SK-N-SH treated with all-trans-retinoic acid at 6 μM for 48 hours (cell line): Measurements from ENCODE around the gene MORC3.

Source experiments
- ATAC-seq: fragments of 200-7000 bp; cut with Tn5 transposase; 3 replicates; pipeline ENCODE4 v1.9.1; 2020; ENCODE audit warnings: mild to moderate bottlenecking, moderate library complexity
- ARNTL ChIP-seq: fragments of 450-650 bp; formaldehyde crosslinking; IDR thresholded peaks from 2 replicates; pipeline ENCODE4 v1.5.0; 2020; ENCODE audit warnings: low read depth, mild to moderate bottlenecking, moderate library complexity, borderline replicate concordance
- BACH2 ChIP-seq: fragments of 250-450 bp; sonication (Bioruptor Pico); IDR thresholded peaks from 2 replicates; pipeline ENCODE4 v1.9.0; 2021; ENCODE audit warnings: mild to moderate bottlenecking, borderline replicate concordance
- CSDC2 ChIP-seq: fragments of 250-450 bp; sonication (Bioruptor Pico); IDR thresholded peaks from 2 replicates; pipeline ENCODE4 v1.5.0; 2020; ENCODE audit warnings: mild to moderate bottlenecking, moderate library complexity
- ESRRG ChIP-seq: fragments of 250-450 bp; sonication (Bioruptor Pico); IDR thresholded peaks from 2 replicates; pipeline ENCODE4 v1.6.1; 2021; ENCODE audit warnings: mild to moderate bottlenecking
- GLIS3 ChIP-seq: fragments of 250-450 bp; sonication (Bioruptor Pico); IDR thresholded peaks from 2 replicates; pipeline ENCODE4 v1.5.0; 2020; ENCODE audit warnings: mild to moderate bottlenecking, moderate library complexity
- ISL1 ChIP-seq: fragments of 250-450 bp; sonication (Bioruptor Pico); IDR thresholded peaks from 2 replicates; pipeline ENCODE4 v2.1.2; 2022; ENCODE audit warnings: mild to moderate bottlenecking, moderate library complexity
- OSR1 ChIP-seq: fragments of 250-450 bp; sonication (Bioruptor Pico); IDR thresholded peaks from 2 replicates; pipeline ENCODE4 v1.8.0; 2022; ENCODE audit warnings: moderate library complexity, mild to moderate bottlenecking, inconsistent platforms
- PPARA ChIP-seq: fragments of 250-450 bp; sonication (Bioruptor Pico); IDR thresholded peaks from 2 replicates; pipeline ENCODE4 v1.5.0; 2020; ENCODE audit warnings: mild to moderate bottlenecking, borderline replicate concordance
- RARB ChIP-seq: fragments of 250-450 bp; sonication (Bioruptor Pico); IDR thresholded peaks from 2 replicates; pipeline ENCODE4 v1.8.0; 2021; ENCODE audit warnings: mild to moderate bottlenecking, moderate library complexity
- SNAI2 ChIP-seq: fragments of 250-450 bp; sonication (Bioruptor Pico); IDR thresholded peaks from 2 replicates; pipeline ENCODE4 v1.5.0; 2020; ENCODE audit warnings: mild to moderate bottlenecking, moderate library complexity
- TCF4 ChIP-seq: fragments of 250-450 bp; sonication (Bioruptor Pico); IDR thresholded peaks from 2 replicates; pipeline ENCODE4 v1.8.0; 2021; ENCODE audit warnings: mild to moderate bottlenecking, moderate library complexity, borderline replicate concordance
- ZC3H10 ChIP-seq: fragments of 250-450 bp; sonication (Bioruptor Pico); IDR thresholded peaks from 2 replicates; pipeline ENCODE4 v1.5.1; 2021; ENCODE audit warnings: mild to moderate bottlenecking, moderate library complexity
- ZFP3 ChIP-seq: fragments of 250-450 bp; sonication (Bioruptor Pico); IDR thresholded peaks from 2 replicates; pipeline ENCODE4 v1.5.0; 2020; ENCODE audit warnings: mild to moderate bottlenecking, moderate library complexity
- ZFP30 ChIP-seq: fragments of 450-650 bp; formaldehyde crosslinking; IDR thresholded peaks from 2 replicates; pipeline ENCODE4 v1.5.0; 2022; ENCODE audit warnings: mild to moderate bottlenecking, moderate library complexity
- ZNF565 ChIP-seq: fragments of 450-650 bp; formaldehyde crosslinking; conservative IDR thresholded peaks from 2 replicates; pipeline ENCODE4 v1.5.0; 2020; ENCODE audit warnings: low read depth, mild to moderate bottlenecking, moderate library complexity
- ZNF8 ChIP-seq: fragments of 450-650 bp; formaldehyde crosslinking; IDR thresholded peaks from 2 replicates; pipeline ENCODE4 v1.5.0; 2020; ENCODE audit warnings: mild to moderate bottlenecking, moderate library complexity
- TF ChIP-seq, protein P1 (sequence below): fragments of 250-450 bp; sonication (Bioruptor Pico); IDR thresholded peaks from 2 replicates; pipeline ENCODE4 v1.5.1; 2021; ENCODE audit warnings: mild to moderate bottlenecking, moderate library complexity
- TF ChIP-seq, protein P2 (sequence below): fragments of 250-450 bp; sonication (Bioruptor Pico); IDR thresholded peaks from 2 replicates; pipeline ENCODE4 v1.5.1; 2020; ENCODE audit warnings: low read depth, mild to moderate bottlenecking, moderate library complexity
- TF ChIP-seq, protein P3 (sequence below): fragments of 250-450 bp; sonication (Bioruptor Pico); IDR thresholded peaks from 2 replicates; pipeline ENCODE4 v1.8.0; 2021; ENCODE audit warnings: low read depth, mild to moderate bottlenecking, moderate library complexity, borderline replicate concordance
- TF ChIP-seq, protein P4 (sequence below): fragments of 250-450 bp; sonication (Bioruptor Pico); IDR thresholded peaks from 2 replicates; pipeline ENCODE4 v1.8.0; 2020; ENCODE audit warnings: mild to moderate bottlenecking, moderate library complexity, borderline replicate concordance
- TF ChIP-seq, protein P5 (sequence below): fragments of 250-450 bp; sonication (Bioruptor Pico); IDR thresholded peaks from 2 replicates; pipeline ENCODE4 v1.5.0; 2020; ENCODE audit warnings: mild to moderate bottlenecking, moderate library complexity

MORC3 gene

DNA sequence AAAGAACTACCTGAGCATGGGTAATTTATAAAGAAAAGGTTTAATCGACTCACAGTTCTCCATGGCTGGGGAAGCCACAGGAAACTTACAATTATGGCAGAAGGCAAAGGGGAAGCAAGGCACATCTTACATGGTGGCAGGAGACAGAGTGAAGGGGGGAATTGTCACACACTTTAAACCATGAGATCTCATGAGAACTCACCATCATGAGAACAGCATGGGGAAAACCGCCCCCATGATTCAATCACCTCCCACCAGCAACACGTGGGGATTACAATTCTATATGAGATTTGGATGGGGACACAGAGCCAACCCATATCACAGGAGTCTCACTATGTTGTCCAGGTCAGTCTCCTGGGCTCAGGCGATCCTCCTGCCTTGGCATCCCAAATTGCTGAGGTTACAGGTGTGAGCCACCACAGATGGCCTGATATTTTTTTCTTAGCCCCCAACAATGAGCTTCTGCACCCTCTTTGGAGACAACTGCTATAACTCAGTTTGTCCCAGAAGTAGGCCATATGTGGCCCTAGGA lies 22.5 kb upstream of the MORC3 start:
- TF ChIP-seq BACH2 (CRISPR knock-in tag): no peak
- TF ChIP-seq ZC3H10 (CRISPR knock-in tag): no peak
- TF ChIP-seq ZFP30 (CRISPR knock-in tag): no peak
- no peak for ATAC-seq

DNA sequence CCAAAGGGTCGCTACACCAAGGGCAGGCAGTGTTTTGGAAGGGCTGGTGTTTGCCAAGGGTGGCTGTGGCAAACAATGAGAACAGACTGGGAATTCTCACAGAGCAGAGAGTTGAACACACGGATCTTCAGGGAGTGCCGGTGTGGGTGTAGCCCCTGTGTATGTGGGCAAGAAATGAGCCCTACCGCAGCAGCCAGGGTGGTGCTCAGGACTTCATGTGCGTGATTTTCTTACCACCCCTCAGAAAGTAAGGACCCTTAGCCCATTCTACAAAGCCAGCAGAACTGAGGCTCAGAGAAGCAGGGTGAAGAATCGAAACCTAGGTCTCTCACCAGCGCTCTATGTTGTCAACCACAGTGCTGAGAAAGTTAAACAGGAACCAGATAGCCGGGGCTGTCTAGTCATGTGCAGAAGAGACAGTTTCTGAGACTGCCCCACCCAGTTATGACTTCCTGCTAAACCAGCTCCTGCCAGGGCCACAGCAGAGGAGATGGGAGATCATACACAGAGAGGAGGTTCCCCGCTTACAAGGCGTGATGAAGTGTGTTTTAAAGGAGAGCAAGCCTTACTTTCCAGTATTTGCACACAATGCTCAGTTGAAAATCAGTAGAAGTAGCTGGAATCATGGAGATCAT lies 21.9 kb upstream of the MORC3 start:
- TF ChIP-seq OSR1 (CRISPR knock-in tag) (no peak), GLIS3 (no peak), ESRRG (CRISPR knock-in tag) (no peak), TCF4 (CRISPR knock-in tag) (no peak), PPARA (CRISPR knock-in tag) (no peak), CSDC2 (no peak), ISL1 (CRISPR knock-in tag) (no peak), ZNF8 (CRISPR knock-in tag) (no peak), SNAI2 (CRISPR knock-in tag) (no peak), ZC3H10 (CRISPR knock-in tag) (no peak), ZNF565 (CRISPR knock-in tag) (no peak), ARNTL (CRISPR knock-in tag) (no peak), ZFP3 (no peak), BACH2 (CRISPR knock-in tag) (no peak), ZFP30 (CRISPR knock-in tag) (no peak), RARB (CRISPR knock-in tag) (no peak)
- TF ChIP-seq, protein P1, sequence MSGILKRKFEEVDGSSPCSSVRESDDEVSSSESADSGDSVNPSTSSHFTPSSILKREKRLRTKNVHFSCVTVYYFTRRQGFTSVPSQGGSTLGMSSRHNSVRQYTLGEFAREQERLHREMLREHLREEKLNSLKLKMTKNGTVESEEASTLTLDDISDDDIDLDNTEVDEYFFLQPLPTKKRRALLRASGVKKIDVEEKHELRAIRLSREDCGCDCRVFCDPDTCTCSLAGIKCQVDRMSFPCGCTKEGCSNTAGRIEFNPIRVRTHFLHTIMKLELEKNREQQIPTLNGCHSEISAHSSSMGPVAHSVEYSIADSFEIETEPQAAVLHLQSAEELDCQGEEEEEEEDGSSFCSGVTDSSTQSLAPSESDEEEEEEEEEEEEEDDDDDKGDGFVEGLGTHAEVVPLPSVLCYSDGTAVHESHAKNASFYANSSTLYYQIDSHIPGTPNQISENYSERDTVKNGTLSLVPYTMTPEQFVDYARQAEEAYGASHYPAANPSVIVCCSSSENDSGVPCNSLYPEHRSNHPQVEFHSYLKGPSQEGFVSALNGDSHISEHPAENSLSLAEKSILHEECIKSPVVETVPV (CRISPR knock-in tag): no peak
- TF ChIP-seq, protein P2, sequence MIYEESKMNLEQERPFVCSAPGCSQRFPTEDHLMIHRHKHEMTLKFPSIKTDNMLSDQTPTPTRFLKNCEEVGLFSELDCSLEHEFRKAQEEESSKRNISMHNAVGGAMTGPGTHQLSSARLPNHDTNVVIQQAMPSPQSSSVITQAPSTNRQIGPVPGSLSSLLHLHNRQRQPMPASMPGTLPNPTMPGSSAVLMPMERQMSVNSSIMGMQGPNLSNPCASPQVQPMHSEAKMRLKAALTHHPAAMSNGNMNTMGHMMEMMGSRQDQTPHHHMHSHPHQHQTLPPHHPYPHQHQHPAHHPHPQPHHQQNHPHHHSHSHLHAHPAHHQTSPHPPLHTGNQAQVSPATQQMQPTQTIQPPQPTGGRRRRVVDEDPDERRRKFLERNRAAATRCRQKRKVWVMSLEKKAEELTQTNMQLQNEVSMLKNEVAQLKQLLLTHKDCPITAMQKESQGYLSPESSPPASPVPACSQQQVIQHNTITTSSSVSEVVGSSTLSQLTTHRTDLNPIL: no peak
- TF ChIP-seq, protein P3, sequence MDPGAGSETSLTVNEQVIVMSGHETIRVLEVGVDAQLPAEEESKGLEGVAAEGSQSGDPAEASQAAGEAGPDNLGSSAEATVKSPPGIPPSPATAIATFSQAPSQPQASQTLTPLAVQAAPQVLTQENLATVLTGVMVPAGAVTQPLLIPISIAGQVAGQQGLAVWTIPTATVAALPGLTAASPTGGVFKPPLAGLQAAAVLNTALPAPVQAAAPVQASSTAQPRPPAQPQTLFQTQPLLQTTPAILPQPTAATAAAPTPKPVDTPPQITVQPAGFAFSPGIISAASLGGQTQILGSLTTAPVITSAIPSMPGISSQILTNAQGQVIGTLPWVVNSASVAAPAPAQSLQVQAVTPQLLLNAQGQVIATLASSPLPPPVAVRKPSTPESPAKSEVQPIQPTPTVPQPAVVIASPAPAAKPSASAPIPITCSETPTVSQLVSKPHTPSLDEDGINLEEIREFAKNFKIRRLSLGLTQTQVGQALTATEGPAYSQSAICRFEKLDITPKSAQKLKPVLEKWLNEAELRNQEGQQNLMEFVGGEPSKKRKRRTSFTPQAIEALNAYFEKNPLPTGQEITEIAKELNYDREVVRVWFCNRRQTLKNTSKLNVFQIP: no peak
- TF ChIP-seq, protein P4, sequence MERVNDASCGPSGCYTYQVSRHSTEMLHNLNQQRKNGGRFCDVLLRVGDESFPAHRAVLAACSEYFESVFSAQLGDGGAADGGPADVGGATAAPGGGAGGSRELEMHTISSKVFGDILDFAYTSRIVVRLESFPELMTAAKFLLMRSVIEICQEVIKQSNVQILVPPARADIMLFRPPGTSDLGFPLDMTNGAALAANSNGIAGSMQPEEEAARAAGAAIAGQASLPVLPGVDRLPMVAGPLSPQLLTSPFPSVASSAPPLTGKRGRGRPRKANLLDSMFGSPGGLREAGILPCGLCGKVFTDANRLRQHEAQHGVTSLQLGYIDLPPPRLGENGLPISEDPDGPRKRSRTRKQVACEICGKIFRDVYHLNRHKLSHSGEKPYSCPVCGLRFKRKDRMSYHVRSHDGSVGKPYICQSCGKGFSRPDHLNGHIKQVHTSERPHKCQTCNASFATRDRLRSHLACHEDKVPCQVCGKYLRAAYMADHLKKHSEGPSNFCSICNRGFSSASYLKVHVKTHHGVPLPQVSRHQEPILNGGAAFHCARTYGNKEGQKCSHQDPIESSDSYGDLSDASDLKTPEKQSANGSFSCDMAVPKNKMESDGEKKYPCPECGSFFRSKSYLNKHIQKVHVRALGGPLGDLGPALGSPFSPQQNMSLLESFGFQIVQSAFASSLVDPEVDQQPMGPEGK (CRISPR knock-in tag): no peak
- ATAC-seq: no peak; the same call in 2 of the 3 replicates

DNA sequence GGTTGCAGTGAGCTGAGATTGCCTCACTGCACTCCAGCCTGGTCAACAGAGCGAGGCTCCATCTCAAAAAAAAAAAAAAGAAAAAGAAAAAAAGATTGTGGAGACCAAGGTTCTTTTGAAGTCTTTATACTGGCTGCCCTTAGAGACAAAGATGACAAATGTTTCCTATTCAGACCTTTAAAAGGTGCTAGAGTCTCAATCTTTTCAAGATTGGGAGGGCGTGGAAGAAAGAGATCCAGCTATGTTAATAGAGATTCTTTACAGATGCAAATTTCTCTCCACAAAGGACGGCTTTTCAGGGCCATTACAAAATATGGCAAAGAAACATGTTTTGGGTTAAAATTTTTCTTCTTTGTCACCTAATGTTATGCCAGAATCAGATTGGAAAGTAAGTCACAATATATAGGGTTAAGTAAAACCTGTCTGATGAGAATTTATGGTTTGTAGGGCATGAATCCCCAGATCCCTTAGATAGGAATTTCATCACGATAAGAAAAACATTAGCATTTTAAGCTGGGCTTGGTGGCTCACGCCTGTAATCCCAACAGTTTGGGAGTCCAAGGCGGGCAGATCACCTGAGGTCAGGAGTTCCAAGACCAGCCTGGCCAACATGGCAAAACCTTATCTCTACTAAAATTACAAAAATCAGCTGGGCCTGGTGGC lies 13.0 kb upstream of the MORC3 start:
- no peak for TF ChIP-seq ZNF8 (CRISPR knock-in tag)
- no peak for TF ChIP-seq ZNF565 (CRISPR knock-in tag)
- no peak for TF ChIP-seq GLIS3
- no peak for TF ChIP-seq CSDC2
- TF ChIP-seq TCF4 (CRISPR knock-in tag): no peak
- TF ChIP-seq, protein P2: no peak
- TF ChIP-seq, protein P5, sequence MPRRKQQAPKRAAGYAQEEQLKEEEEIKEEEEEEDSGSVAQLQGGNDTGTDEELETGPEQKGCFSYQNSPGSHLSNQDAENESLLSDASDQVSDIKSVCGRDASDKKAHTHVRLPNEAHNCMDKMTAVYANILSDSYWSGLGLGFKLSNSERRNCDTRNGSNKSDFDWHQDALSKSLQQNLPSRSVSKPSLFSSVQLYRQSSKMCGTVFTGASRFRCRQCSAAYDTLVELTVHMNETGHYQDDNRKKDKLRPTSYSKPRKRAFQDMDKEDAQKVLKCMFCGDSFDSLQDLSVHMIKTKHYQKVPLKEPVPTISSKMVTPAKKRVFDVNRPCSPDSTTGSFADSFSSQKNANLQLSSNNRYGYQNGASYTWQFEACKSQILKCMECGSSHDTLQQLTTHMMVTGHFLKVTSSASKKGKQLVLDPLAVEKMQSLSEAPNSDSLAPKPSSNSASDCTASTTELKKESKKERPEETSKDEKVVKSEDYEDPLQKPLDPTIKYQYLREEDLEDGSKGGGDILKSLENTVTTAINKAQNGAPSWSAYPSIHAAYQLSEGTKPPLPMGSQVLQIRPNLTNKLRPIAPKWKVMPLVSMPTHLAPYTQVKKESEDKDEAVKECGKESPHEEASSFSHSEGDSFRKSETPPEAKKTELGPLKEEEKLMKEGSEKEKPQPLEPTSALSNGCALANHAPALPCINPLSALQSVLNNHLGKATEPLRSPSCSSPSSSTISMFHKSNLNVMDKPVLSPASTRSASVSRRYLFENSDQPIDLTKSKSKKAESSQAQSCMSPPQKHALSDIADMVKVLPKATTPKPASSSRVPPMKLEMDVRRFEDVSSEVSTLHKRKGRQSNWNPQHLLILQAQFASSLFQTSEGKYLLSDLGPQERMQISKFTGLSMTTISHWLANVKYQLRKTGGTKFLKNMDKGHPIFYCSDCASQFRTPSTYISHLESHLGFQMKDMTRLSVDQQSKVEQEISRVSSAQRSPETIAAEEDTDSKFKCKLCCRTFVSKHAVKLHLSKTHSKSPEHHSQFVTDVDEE: no peak
- no peak for TF ChIP-seq ZFP30 (CRISPR knock-in tag)
- TF ChIP-seq, protein P1 (CRISPR knock-in tag): no peak
- no peak for TF ChIP-seq OSR1 (CRISPR knock-in tag)
- TF ChIP-seq, all 23 proteins: peak for 0
- ATAC-seq: no peak
